ENCODE measurements around the gene DPP9.

DPP9 gene

DNA sequence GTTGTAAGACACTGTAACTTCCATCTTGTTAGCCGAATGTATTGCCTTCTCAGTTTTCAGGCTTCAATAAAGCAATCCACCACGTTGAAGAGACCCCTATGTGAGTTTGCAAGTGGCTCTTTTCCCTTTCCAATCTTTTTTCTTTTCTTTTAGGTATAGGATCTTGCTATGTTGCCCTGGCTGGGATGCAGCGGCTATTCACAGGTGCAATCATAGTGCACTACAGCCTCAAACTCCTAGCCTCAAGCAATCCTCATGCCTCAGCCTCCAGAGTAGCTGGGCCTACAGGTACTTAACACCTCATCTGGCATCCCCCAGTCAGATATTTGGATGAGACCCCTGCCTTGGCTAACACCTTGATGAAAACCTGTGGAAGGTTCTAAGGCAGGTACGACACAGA is 34.4 kb upstream of the DPP9 start:
- Histone ChIP-seq H3K79me2 (no peaks in the 10 kb centered on the region), H3K27ac (no peak overlapping the region), H3K36me3 (ENCODE audit: control insufficient read depth, insufficient read depth, low read length) (no peaks in the 10 kb centered on the region), H3K9me3 (ENCODE audit: control insufficient read depth, low read length) (no peaks in the 10 kb centered on the region), H3K4me2 (ENCODE audit: low read length) (no peak overlapping the region), H3K9ac (no peak overlapping the region), H3K27me3 (ENCODE audit: control insufficient read depth, insufficient read depth, low read length) (no peaks in the 10 kb centered on the region), H3K4me3 (ENCODE audit: low read depth, low read length) (no peak overlapping the region), H2AFZ (no peak overlapping the region), H3K4me1 (no peaks in the 10 kb centered on the region)
- TF ChIP-seq, protein P1, sequence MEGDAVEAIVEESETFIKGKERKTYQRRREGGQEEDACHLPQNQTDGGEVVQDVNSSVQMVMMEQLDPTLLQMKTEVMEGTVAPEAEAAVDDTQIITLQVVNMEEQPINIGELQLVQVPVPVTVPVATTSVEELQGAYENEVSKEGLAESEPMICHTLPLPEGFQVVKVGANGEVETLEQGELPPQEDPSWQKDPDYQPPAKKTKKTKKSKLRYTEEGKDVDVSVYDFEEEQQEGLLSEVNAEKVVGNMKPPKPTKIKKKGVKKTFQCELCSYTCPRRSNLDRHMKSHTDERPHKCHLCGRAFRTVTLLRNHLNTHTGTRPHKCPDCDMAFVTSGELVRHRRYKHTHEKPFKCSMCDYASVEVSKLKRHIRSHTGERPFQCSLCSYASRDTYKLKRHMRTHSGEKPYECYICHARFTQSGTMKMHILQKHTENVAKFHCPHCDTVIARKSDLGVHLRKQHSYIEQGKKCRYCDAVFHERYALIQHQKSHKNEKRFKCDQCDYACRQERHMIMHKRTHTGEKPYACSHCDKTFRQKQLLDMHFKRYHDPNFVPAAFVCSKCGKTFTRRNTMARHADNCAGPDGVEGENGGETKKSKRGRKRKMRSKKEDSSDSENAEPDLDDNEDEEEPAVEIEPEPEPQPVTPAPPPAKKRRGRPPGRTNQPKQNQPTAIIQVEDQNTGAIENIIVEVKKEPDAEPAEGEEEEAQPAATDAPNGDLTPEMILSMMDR (IDR thresholded peaks at IDR 0.05) = no peak

DNA sequence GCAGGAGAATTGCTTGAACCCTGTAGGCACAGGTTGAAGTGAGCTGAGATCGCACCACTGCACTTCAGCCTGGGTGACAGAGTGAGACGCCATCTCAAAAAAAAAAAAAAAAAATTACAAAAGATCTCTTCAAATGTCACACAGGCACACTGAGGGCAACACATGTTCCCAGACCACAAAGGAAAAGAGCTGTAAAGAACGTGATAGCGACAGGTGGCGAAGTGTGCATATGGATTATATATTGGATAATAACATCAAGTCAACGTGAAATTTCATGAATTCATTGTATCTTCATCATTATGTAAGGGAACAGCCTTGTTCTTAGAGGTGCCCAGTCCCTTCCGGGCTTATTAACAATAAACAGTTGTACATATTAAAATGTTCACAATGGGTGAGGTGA is 31.8 kb upstream of the DPP9 start:
- Histone ChIP-seq H2AFZ (no peak overlapping the region), H3K9me3 (ENCODE audit: control insufficient read depth, low read length) (no peaks in the 10 kb centered on the region), H3K9ac (no peak overlapping the region), H3K4me1 (no peaks in the 10 kb centered on the region), H3K4me3 (ENCODE audit: low read depth, low read length) (no peak overlapping the region), H3K27me3 (ENCODE audit: control insufficient read depth, insufficient read depth, low read length) (no peaks in the 10 kb centered on the region), H3K79me2 (no peaks in the 10 kb centered on the region), H3K27ac (no peak overlapping the region), H3K36me3 (ENCODE audit: control insufficient read depth, insufficient read depth, low read length) (no peaks in the 10 kb centered on the region), H3K4me2 (ENCODE audit: low read length) (no peak overlapping the region)
- TF ChIP-seq, protein P1 (IDR thresholded peaks at IDR 0.05) = no peak

DNA sequence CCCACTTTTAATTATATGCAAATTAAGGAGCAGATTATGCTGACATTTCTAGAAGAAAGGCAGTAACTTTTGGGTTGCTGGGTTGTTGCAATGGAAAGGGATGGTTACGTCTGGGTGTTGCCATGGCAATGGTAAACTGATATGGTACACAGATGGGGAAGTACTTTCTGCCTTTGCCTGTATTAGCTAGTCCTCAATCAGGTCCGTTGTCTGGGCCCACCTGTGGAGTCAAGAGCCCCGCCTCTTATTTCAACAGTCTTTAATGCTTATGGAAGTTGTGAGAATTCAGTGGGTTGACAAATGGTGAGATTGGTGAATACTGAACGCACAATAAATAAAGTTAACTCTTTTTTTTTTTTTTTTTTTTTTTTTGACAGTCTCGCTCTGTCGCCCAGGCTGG is 30.6 kb upstream of the DPP9 start:
- Histone ChIP-seq H3K4me1 (no peaks in the 10 kb centered on the region), H3K27ac (no peak overlapping the region), H3K9ac (no peak overlapping the region), H3K9me3 (ENCODE audit: control insufficient read depth, low read length) (no peaks in the 10 kb centered on the region), H3K36me3 (ENCODE audit: control insufficient read depth, insufficient read depth, low read length) (no peaks in the 10 kb centered on the region), H3K4me2 (ENCODE audit: low read length) (no peak overlapping the region), H3K4me3 (ENCODE audit: low read depth, low read length) (no peak overlapping the region), H3K79me2 (no peaks in the 10 kb centered on the region), H3K27me3 (ENCODE audit: control insufficient read depth, insufficient read depth, low read length) (no peaks in the 10 kb centered on the region), H2AFZ (no peak overlapping the region)
- TF ChIP-seq, protein P1 (IDR thresholded peaks at IDR 0.05) = no peak

DNA sequence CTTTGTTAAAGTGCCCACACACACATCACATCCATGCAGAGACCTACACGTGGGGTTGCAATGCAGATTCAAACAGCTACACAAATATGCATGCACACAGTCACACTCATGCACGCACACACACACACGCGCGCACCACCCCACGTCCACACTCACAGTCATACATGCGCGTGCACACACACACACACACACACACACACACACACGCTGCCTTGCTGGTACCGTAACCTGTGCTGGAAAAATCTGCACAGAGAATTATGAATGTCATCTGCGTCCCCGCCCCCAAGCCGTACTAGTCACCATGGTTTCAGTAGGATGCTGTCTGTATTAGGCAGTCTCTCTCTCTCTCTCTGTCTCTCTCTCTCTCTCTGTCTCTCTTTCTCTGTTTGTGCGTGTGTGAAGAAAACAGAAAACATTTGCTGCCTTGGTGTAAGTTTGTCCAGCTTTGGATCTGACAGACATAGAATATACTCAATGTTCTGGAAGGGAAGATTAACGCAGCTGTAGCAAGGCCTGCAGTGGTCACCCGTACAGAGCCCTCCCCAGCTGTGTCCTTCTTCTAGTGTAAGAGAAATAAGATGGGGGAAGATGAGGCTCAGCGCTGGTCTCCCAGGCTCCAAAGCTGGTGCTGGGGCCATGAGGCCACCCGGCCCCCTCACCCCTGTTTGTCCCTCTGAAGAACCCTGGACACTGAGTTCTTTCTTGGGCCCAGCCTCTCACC is 26.4 kb upstream of the DPP9 start:
- H2AFZ ChIP-seq = no peak overlapping the region
- no peaks in the 10 kb centered on the region for H3K27me3 ChIP-seq (ENCODE audit: control insufficient read depth, insufficient read depth, low read length)
- no peaks in the 10 kb centered on the region for H3K79me2 ChIP-seq
- H3K4me3 ChIP-seq (ENCODE audit: low read depth, low read length) = no peak overlapping the region
- TF ChIP-seq, protein P1 (IDR thresholded peaks at IDR 0.05) = no peak
- no peaks in the 10 kb centered on the region for H3K9me3 ChIP-seq (ENCODE audit: control insufficient read depth, low read length)
- H3K36me3 ChIP-seq (ENCODE audit: control insufficient read depth, insufficient read depth, low read length) = no peaks in the 10 kb centered on the region
- H3K9ac ChIP-seq = no peak overlapping the region
- no peaks in the 10 kb centered on the region for H3K4me1 ChIP-seq
- H3K4me2 ChIP-seq (ENCODE audit: low read length) = no peak overlapping the region
- no peak overlapping the region for H3K27ac ChIP-seq

DNA sequence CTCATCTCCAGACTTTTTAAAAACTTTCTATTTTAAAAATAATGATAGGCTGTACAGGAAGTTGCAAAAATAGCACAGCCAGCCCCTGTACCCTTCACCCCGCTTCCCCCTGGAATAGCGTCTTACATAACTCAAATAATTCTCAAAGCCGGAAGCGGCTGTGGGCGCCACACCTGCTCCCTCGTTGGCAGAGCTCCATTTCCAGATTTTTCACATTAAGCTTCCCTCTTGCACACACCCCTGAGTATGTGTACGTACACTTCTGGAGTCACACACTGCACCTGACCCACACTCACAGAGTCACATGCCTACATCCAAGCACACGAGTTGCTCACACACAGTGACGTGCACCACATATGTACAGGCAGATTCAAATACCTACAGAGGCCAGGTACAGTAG is 24.9 kb upstream of the DPP9 start:
- H3K27me3 ChIP-seq (ENCODE audit: control insufficient read depth, insufficient read depth, low read length) = no peaks in the 10 kb centered on the region
- H3K9ac ChIP-seq = no peak overlapping the region
- no peaks in the 10 kb centered on the region for H3K36me3 ChIP-seq (ENCODE audit: control insufficient read depth, insufficient read depth, low read length)
- H3K9me3 ChIP-seq (ENCODE audit: control insufficient read depth, low read length) = no peaks in the 10 kb centered on the region
- no peaks in the 10 kb centered on the region for H3K79me2 ChIP-seq
- no peak overlapping the region for H2AFZ ChIP-seq
- TF ChIP-seq, protein P1 (IDR thresholded peaks at IDR 0.05) = no peak
- no peak overlapping the region for H3K4me3 ChIP-seq (ENCODE audit: low read depth, low read length)
- no peak overlapping the region for H3K4me2 ChIP-seq (ENCODE audit: low read length)
- H3K4me1 ChIP-seq = no peaks in the 10 kb centered on the region
- H3K27ac ChIP-seq = no peak overlapping the region
